OCI-LY7 (cell line): ENCODE results near the gene MYO7A.

Experiments
- CTCF ChIP-seq: fragments of 200-600 bp; sonication (generic); conservative IDR thresholded peaks from 2 replicates; pipeline ENCODE4 v1.5.1; 2014; ENCODE audit warnings: mild to moderate bottlenecking, antibody characterized with exemption, low read length, moderate library complexity, mixed read lengths
- EZH2phosphoT487 ChIP-seq: fragments of 200-600 bp; sonication (generic); IDR thresholded peaks from 2 replicates; pipeline ENCODE4 v1.6.1; 2018; ENCODE audit warnings: low read depth, borderline replicate concordance, mild to moderate bottlenecking, mixed run types, antibody characterized with exemption, low read length, moderate library complexity, mixed read lengths

GRCh38 chr11:77205467-77206263, 77.6 kb downstream of the MYO7A start:
- TF ChIP-seq CTCF: no peak
- TF ChIP-seq EZH2phosphoT487: no peak
